Fibroblast of skin of back (primary cell): Measurements from ENCODE around the gene OTUD4. TPM values are rescaled to one million over a fixed set of nuclear protein-coding genes. Genes with fewer than 3 reads are reported as not detected.
"Not testable (repeated sequence)": the region's sequence is repeated elsewhere in the genome, so short reads cannot be mapped to it uniquely, and the experiment has no call there.

Experiments used
- DNase-seq: peaks from one replicate; pipeline ENCODE4 v3.0.0-alpha.2; 2013
- polyA plus RNA-seq, 2 experiments: library from polyadenylated mRNA; unstranded; fragments of 120-200 nt; gene quantifications; one replicate each; pipeline ENCODE4 v1.2.1, GENCODE V29; 2013; ENCODE audit not compliant: insufficient read length in 2 of 2

OTUD4 gene
- polyA plus RNA-seq (2013, experiment 1 of 2; ENCODE audit: insufficient read length): 19.5 TPM
- polyA plus RNA-seq (2013, experiment 2 of 2; ENCODE audit: insufficient read length): 16.3 TPM

GRCh38 chr4:145180298-145181090, at the start of gene OTUD4:
OTUD4 (minus strand) TSS chr4:145180589; CDS start chr4:145179973, 616 bp downstream.
- DNase-seq: peak; percentile 95

- not testable (repeated sequence) for DNase-seq
These were observed 42.8 kb upstream of the OTUD4 start for GRCh38 chr4:145223228-145223627.

DNA sequence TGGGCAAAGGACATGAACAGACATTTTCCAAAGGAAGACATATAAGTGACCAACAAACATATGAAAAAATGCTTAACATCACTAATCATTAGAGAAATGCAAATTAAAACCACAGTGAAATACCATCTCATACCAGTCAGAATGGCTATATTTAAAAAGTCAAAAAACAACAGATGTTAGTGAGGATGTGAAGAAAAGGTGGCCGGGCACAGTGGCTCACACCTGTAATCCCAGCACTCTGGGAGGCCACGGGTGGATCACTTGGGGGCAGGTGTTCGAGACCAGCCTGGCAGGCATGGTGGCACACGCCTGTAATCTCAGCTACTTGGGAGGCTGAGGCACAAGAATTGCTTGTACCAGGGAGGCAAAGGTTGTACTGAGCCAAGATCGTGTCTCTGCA, 41.1 kb upstream of the OTUD4 start:
- DNase-seq: not testable (repeated sequence)

- DNase-seq: no peak
These were observed 38.7 kb upstream of the OTUD4 start for GRCh38 chr4:145219090-145219489.

DNA sequence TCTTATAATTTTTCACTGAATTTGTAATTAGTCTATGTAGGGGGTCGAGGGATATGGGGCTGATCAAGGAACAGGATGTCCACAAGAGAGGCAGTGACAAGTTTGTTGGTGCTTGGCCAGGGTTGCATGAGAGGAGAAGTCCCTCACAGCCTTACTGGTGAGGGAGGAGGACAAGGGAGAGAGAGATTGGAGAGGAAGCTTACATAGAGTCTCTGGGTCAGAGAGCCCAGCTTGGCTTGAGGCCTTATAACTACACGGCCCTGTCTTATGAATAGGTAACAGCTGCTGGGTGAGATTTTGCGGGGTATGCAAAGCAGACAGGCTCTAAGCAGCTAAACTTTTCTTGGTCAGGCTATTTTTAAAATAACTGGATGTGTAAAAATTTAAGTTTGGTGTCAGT, 37.9 kb upstream of the OTUD4 start:
- no peak for DNase-seq

DNA sequence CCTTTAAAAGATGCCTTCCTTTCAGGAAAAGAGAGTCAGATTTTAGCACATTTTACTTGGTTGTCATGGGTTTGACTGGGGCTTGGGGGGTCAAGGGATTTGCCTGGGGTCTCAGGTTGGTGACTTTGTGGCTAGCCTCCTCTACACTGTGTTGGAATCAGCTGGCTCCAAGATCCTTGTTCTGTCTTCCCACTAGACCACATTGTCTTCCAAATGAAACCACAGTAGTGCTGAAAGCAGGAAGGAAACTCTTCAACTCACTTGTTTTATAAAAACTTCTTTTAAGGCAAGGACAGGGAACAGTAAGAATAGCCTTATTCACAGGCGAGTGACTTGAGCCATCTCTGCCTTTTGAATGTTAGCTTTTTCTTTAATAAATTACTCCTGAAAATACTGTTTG, 37.0 kb upstream of the OTUD4 start:
- DNase-seq: no peak

DNA sequence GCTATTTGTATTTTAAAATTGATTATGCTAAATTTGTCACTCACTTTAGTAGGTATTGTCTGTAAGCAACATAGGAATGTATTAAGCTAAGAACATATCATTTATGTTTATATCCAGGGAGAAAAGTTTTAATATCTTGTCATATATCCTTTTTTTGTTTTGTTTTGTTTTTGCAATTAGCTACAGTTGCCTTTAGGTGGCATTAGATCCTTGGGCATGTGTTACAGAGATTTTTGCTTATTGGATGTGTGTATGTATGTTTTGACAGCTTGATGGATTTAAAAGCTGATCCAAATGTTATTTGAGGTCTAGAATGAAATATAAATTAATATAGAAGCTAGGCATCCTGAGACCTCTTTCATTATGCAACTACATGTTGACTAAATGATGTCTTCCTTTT, 36.1 kb upstream of the OTUD4 start:
- peak; percentile 44 for DNase-seq

- no peak for DNase-seq
These were observed 32.9 kb upstream of the OTUD4 start for GRCh38 chr4:145213245-145213644.

DNA sequence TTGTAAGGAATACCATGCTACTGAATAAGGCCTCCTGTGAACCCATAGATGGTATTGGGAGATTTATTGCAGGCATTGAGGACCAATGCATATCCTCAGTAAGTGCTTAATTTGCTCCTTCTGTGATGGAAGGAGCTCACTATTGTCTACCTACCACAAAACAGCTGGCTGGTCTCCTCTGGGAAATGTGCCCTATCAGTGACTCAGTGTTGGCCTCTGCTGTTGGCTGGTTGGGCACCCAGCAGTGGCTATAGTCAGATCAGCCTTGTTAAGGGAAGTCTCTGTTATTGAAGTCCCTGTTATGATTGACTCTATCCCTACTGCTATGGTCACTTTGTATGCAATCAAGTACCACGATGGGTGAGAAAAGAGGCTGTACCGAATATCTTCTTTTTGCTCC, 27.5 kb upstream of the OTUD4 start:
- DNase-seq: no peak

GRCh38 chr4:145203410-145203809, 23.0 kb upstream of the OTUD4 start:
- no peak for DNase-seq

- no peak for DNase-seq
These were observed 20.0 kb upstream of the OTUD4 start for GRCh38 chr4:145200366-145200765.

GRCh38 chr4:145199051-145199716, 18.8 kb upstream of the OTUD4 start:
- DNase-seq: no peak

- DNase-seq: no peak
These were observed 16.4 kb upstream of the OTUD4 start for GRCh38 chr4:145196747-145197146.

DNA sequence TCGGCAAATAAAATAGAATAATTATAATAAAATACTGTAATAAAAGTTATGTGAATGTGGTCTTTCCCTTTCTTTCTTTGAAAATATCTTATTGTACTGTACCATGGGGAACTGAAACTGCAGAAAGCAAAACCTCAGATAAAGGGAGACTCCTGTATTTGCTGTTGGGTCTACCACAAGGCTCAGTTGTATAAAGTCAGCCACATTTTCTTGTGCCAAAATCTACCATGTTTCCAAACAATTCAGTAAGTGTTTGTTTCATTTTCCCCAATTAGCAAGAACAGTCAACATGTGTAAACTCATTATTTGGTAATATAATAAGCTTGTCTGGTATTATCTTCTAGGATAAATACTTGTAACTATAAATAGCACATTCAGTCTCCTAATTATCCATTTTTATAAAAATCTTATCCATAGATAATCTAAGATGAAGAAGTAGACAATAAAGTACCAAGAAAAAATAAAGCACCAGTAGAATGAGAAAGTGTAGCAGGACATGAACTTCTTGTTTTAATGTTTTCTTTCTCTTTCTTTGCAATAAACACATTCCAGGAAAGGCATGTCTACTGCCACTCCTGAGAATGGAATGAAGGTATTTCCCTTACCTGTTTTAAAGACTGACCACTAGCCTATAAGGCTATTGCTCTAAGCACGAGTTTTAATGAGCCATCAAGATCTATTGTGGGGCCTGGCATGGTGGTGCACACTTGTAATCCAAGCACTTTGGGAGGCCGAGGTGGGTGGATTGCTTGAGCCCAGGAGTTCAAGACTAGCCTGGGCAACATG, 15.0 kb upstream of the OTUD4 start:
- no peak for DNase-seq

- DNase-seq: peak; percentile 35
These were observed 9.6 kb upstream of the OTUD4 start for GRCh38 chr4:145189981-145190380.

DNA sequence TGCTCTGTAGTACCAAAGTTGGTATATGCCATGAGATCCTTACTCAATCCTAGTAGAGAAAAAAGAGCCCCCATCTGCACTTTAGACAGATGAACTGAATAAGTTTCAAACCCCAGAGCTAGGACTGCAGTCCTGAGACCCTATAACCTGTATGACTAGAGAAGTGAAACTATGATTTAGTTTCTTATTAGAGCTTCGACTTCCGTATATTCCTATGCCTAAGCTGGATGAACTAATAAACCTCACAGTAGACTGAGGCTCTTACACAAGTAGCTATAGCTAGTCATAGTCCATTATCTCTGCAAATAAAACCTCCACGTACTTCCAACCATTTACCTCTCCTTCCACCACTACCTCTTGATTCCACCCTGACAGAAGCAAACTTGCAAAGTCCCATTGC, 6.3 kb upstream of the OTUD4 start:
- no peak for DNase-seq

DNA sequence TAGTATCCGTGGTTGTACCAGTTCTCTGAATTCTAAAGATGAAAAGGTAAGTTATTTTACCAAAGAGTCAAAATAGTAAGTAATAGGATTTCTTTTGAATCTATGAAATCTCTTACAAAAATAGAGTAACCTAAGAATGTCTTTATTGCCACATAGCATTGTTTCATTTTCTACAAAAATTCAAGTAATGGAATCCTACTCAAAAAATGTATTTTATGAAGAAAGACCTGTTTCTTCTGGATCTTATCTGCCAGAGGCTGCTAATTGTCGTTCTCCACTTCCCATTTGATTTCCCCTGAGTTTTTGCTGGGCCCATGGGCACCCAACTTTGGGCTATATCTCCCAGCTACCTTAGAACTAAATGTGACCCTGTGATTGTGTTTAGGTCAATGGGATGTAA, 3.2 kb upstream of the OTUD4 start:
- no peak for DNase-seq

- no peak for DNase-seq
These were observed 2.6 kb upstream of the OTUD4 start for GRCh38 chr4:145183023-145183422.

DNA sequence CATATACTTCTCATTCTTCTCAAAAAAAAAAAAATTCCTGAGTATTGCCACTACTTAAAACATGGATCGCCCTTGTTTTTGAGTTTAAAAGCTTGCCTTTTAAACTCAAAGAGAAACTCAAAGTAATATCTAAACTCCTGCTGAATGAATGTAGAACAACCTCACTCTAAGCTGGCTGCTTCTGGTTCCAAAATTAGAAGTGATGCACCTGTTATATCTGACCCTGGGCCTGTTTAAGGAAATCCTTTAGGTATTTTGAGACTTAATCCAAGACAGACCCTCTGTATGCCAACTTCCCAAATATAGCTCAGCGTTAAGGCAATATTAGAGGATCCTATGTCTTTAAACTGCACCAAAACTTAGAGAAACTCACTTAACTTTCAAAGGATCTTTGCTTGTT, 1.8 kb upstream of the OTUD4 start:
- no peak for DNase-seq

DNA sequence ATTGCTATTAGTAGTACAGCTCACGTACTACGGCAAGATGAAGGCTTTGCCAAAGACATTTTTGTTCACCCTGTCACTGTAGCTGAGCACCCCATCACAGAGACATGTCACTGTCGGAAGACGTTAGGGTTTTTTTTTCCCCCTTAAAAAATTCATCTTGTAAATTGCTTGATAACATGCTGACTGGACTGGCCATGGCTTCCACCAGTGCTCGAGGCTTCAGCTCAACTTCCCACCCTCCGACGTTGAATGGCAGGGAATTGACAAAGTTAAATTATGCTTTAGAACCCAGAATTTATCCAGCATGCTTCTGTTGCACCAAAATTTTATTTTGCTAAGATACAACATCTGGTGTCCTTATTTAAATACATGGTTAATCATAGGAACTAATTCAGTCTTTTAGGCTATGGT, 707 bp upstream of the OTUD4 start:
- no peak for DNase-seq

DNA sequence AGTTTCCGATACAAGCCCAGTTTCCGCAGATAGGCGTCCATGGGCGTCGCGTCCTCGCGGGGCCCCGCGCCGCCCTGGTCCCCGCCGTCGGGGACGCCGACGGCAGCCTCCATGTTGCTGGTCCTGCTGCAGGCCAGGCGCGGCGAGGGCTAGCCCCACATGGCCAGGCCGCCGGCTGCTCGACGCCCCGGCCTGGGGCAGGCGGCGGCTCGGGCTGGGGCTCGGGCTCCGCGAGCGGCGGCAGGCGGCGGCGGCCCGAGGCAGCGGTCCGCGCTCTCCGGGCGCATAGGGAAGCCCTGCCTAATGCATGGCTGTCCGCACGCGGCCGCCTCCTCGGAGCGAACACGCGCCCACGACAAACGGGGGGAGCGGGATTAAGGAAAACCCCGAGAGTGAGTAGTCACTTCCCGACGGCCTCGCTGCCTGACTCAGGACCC, 510 bp downstream of the OTUD4 start:
- peak; percentile 49 for DNase-seq

DNA sequence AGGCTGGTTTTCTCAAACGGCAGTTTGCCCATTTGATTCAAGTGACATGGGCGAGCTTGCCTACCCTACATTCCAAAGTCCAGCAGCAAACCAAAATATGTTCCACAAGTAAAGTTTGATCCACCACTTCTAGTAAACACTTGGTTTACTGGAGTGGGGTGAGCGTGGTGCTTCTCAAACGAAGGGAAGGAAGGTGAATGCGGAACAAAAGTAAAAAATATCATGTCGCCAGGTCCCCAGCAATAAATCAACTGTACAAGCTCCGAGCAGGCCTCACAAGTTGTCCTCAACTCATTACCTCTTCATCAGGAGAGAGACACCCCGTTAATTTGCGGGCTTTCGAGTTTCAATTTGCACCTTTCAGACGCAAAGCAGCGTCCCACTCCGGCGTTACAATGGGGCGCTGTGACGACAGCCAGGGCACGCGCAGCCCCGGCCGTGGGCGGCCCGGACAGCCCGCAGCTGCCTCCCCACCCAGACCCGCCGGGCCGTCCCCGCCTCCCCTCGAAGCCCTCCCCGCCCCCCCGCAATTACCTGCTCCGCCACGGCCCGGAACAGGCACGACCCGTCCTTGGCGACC, 1.0 kb downstream of the OTUD4 start:
- DNase-seq: peak; percentile 48
